Stomach (tissue), 4 donors: ENCODE data around the gene RIMKLB.

Source experiments
- EP300 ChIP-seq: sonication (generic); formaldehyde crosslinking; IDR thresholded peaks from one replicate; pipeline ENCODE4 v1.6.1; 2017; ENCODE audit warnings: antibody characterized with exemption
- POLR2AphosphoS5 ChIP-seq, 3 donors: sonication (generic); formaldehyde crosslinking; IDR thresholded peaks; one replicate each; pipeline ENCODE4 v1.6.1; 2016; ENCODE audit warnings: antibody characterized with exemption in 3 of 3
- TF ChIP-seq, protein P1 (sequence below), 7 experiments: fragments of 450-650 bp in 4 of 7; fragments of 200-600 bp in 3 of 7; sonication (generic) in 3 of 7; IDR thresholded peaks; one replicate each; pipeline ENCODE4 v1.5.1; 2016 to 2019; ENCODE audit warnings: antibody characterized with exemption in 7 of 7, control low read depth in 2 of 7, mild to moderate bottlenecking in 1 of 7

DNA sequence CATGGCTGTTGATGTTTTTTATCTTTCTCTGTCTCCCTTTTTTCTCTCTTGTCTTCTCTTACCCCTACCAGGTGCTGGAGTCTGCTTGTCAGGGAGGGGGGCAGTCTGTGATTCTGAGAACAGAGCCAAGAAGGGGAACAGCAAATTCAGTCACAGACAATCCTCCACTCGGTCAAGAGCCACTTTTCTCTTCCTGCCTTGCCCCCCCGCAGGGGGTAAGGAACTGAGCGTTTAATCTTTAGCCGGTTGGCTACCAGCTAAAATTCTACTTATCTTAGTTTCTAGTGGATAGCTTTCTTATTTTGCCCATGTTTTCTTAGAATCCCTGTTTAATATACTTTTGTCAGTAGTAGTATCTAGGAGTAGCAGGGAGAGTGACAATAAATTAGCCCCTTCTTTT, 1.9 kb downstream of the RIMKLB start:
- TF ChIP-seq, protein P1, sequence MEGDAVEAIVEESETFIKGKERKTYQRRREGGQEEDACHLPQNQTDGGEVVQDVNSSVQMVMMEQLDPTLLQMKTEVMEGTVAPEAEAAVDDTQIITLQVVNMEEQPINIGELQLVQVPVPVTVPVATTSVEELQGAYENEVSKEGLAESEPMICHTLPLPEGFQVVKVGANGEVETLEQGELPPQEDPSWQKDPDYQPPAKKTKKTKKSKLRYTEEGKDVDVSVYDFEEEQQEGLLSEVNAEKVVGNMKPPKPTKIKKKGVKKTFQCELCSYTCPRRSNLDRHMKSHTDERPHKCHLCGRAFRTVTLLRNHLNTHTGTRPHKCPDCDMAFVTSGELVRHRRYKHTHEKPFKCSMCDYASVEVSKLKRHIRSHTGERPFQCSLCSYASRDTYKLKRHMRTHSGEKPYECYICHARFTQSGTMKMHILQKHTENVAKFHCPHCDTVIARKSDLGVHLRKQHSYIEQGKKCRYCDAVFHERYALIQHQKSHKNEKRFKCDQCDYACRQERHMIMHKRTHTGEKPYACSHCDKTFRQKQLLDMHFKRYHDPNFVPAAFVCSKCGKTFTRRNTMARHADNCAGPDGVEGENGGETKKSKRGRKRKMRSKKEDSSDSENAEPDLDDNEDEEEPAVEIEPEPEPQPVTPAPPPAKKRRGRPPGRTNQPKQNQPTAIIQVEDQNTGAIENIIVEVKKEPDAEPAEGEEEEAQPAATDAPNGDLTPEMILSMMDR (IDR thresholded peaks at IDR 0.05) = no peak
- TF ChIP-seq POLR2AphosphoS5 (IDR thresholded peaks at IDR 0.05) = no peak
- no peak for TF ChIP-seq EP300
